HCT116 (cell line): ENCODE data around the gene CDH16. TPM values are rescaled to one million over a fixed set of nuclear protein-coding genes. Genes with fewer than 3 reads are reported as not detected.
A peak's percentile ranks its signal among the peaks of the same experiment; 100 is the strongest.

Experiments used
- ATAC-seq: fragments of 200-7000 bp; cut with Tn5 transposase; 2 replicates; pipeline ENCODE4 v1.9.1; 2020; ENCODE audit warnings: mild to moderate bottlenecking, moderate library complexity
- BruUV-seq: library from RNA; stranded (reverse); fragments of 400-500 nt; replicated peaks from 2 replicates; lab custom pipeline; 2021; lab: Mats Ljungman, UMichigan
- CTCF ChIA-PET: fragments of 300-600 bp; sonication (Branson Sonifier 250); formaldehyde crosslinking; loops from one replicate; lab custom pipeline; 2021; ENCODE audit warnings: antibody characterized with exemption; lab: Charles Lee
- POLR2A ChIA-PET: fragments of 300-600, 350-600 bp; sonication (Branson Sonifier 250); formaldehyde crosslinking; loops from one replicate; lab custom pipeline; 2021; ENCODE audit warnings: antibody characterized with exemption; lab: Charles Lee
- RAD21 ChIA-PET, 2 experiments: fragments of 300-600 bp; sonication (Branson Sonifier 250); formaldehyde crosslinking; loops; one replicate each; lab custom pipeline; 2023; ENCODE audit warnings: low total read pairs in 2 of 2; ENCODE audit not compliant: uncharacterized antibody in 2 of 2, unreplicated experiment in 2 of 2, low non-redundant PET in 1 of 2; lab: Charles Lee
- DNase-seq: peaks from one replicate; pipeline ENCODE4 v3.0.0-alpha.2; 2010; ENCODE audit warnings: low read depth, low spot score
- H2AFZ ChIP-seq: fragments of 200-600 bp; shearing (Covaris generic), sonication (generic); 2 replicates; pipeline ENCODE4 v1.6.1; 2017; ENCODE audit warnings: low read depth, mixed run types, mixed read lengths, antibody characterized with exemption, low read length; ENCODE audit not compliant: poor library complexity, severe bottlenecking
- H3K27ac ChIP-seq: 2 replicates; pipeline ENCODE4 v1.5.1; 2012; ENCODE audit warnings: low read depth, low read length
- H3K27me3 ChIP-seq: fragments of 200-600 bp; sonication (generic); 2 replicates; pipeline ENCODE4 v1.6.1; 2016; ENCODE audit warnings: mixed run types, low read length, mixed read lengths; ENCODE audit not compliant: insufficient read depth
- H3K36me3 ChIP-seq, 2 experiments: fragments of 200-500 bp in 1 of 2; fragments of 200-600 bp in 1 of 2; sonication (Bioruptor generic) in 1 of 2; sonication (generic) in 1 of 2; 2 replicates each; pipeline versions ENCODE4 v1.5.1 to v1.6.1; 2014 to 2016; ENCODE audit warnings: low read length in 2 of 2, inconsistent platforms in 1 of 2, mixed read lengths in 1 of 2, mixed run types in 1 of 2; ENCODE audit not compliant: insufficient read depth in 2 of 2, control insufficient read depth in 1 of 2
- H3K4me1 ChIP-seq, 2 experiments: fragments of 200-600 bp in 1 of 2; sonication (generic) in 1 of 2; 2 replicates each; pipeline versions ENCODE4 v1.5.1 to v1.6.1; 2012 to 2017; ENCODE audit warnings: low read length in 2 of 2, inconsistent platforms in 1 of 2, mild to moderate bottlenecking in 1 of 2, mixed read lengths in 1 of 2, mixed run types in 1 of 2, moderate library complexity in 1 of 2; ENCODE audit not compliant: insufficient read depth in 2 of 2, control insufficient read depth in 1 of 2
- H3K4me2 ChIP-seq: fragments of 200-600 bp; sonication (generic); 2 replicates; pipeline ENCODE4 v1.6.1; 2017; ENCODE audit warnings: mixed run types, low read length, mixed read lengths
- H3K4me3 ChIP-seq, 2 experiments: fragments of 200-600 bp in 1 of 2; sonication (generic) in 1 of 2; replicated peaks in 1 of 2; 2 replicates each; pipeline ENCODE4 v1.5.1; 2011 to 2016; ENCODE audit warnings: low read length in 2 of 2, control low read depth in 1 of 2, low read depth in 1 of 2, mild to moderate bottlenecking in 1 of 2, mixed read lengths in 1 of 2, mixed run types in 1 of 2
- H3K79me2 ChIP-seq: fragments of 200-600 bp; sonication (generic); 2 replicates; pipeline ENCODE4 v1.6.1; 2017; ENCODE audit warnings: mild to moderate bottlenecking, mixed run types, low read length, moderate library complexity, mixed read lengths; ENCODE audit not compliant: insufficient read depth
- H3K9ac ChIP-seq: fragments of 200-600 bp; sonication (generic); 2 replicates; pipeline ENCODE4 v1.6.1; 2016; ENCODE audit warnings: low read length, mixed read lengths
- H3K9me2 ChIP-seq: fragments of 200-600 bp; sonication (generic), shearing (Covaris generic); 2 replicates; pipeline ENCODE4 v1.6.1; 2017; ENCODE audit warnings: mixed run types, mild to moderate bottlenecking, moderate library complexity; ENCODE audit not compliant: insufficient read depth
- H3K9me3 ChIP-seq, 2 experiments: fragments of 200-500 bp in 1 of 2; fragments of 200-600 bp in 1 of 2; sonication (Bioruptor generic) in 1 of 2; sonication (generic) in 1 of 2; 2 replicates each; pipeline ENCODE4 v1.6.1; 2014 to 2017; ENCODE audit warnings: low read length in 2 of 2, mixed read lengths in 2 of 2, inconsistent platforms in 1 of 2, low read depth in 1 of 2, mild to moderate bottlenecking in 1 of 2, mixed run types in 1 of 2, moderate library complexity in 1 of 2; ENCODE audit not compliant: control insufficient read depth in 1 of 2, insufficient read depth in 1 of 2
- H4K20me1 ChIP-seq: fragments of 200-600 bp; sonication (generic), shearing (Covaris generic); 2 replicates; pipeline ENCODE4 v1.6.1; 2017; ENCODE audit warnings: mixed run types, mild to moderate bottlenecking, moderate library complexity; ENCODE audit not compliant: insufficient read depth
- CBX3 ChIP-seq: IDR thresholded peaks from 2 replicates; pipeline ENCODE4 v1.6.1; 2012; ENCODE audit warnings: low read depth
- CTCF ChIP-seq, 3 experiments: fragments of 200-600 bp in 1 of 3; sonication (generic) in 1 of 3; IDR thresholded peaks in 2 of 3; conservative IDR thresholded peaks in 1 of 3; 2 replicates each; pipeline ENCODE4 v1.5.1; 2012 to 2017; ENCODE audit warnings: low read depth in 2 of 3, low read length in 2 of 3, antibody characterized with exemption in 1 of 3, borderline replicate concordance in 1 of 3, control low read depth in 1 of 3, mild to moderate bottlenecking in 1 of 3, mixed read lengths in 1 of 3, mixed run types in 1 of 3, moderate library complexity in 1 of 3; ENCODE audit not compliant: insufficient read depth in 1 of 3
- EGR1 ChIP-seq: IDR thresholded peaks from 2 replicates; pipeline ENCODE4 v1.6.1; 2012; ENCODE audit warnings: low read depth
- ELF1 ChIP-seq: IDR thresholded peaks from 2 replicates; pipeline ENCODE4 v1.6.1; 2012; ENCODE audit warnings: low read depth, borderline replicate concordance
- EZH2phosphoT487 ChIP-seq: fragments of 200-600 bp; IDR thresholded peaks from 2 replicates; pipeline ENCODE4 v1.6.1; 2018; ENCODE audit warnings: antibody characterized with exemption, borderline replicate concordance
- FOSL1 ChIP-seq: IDR thresholded peaks from 2 replicates; pipeline ENCODE4 v1.6.1; 2012; ENCODE audit warnings: low read depth
- JUND ChIP-seq: IDR thresholded peaks from 2 replicates; pipeline ENCODE4 v1.6.1; 2012
- POLR2AphosphoS5 ChIP-seq: IDR thresholded peaks from 2 replicates; pipeline ENCODE4 v1.6.1; 2011; ENCODE audit warnings: mild to moderate bottlenecking, low read depth, low read length, moderate library complexity
- RAD21 ChIP-seq: IDR thresholded peaks from 2 replicates; pipeline ENCODE4 v1.6.1; 2012; ENCODE audit warnings: low read depth, mild to moderate bottlenecking
- REST ChIP-seq: IDR thresholded peaks from 2 replicates; pipeline ENCODE4 v1.6.1; 2012; ENCODE audit warnings: low read depth
- SIN3A ChIP-seq: IDR thresholded peaks from 2 replicates; pipeline ENCODE4 v1.6.1; 2012; ENCODE audit warnings: low read depth
- SP1 ChIP-seq: IDR thresholded peaks from 2 replicates; pipeline ENCODE4 v1.6.1; 2012; ENCODE audit warnings: low read depth
- SRF ChIP-seq: IDR thresholded peaks from 2 replicates; pipeline ENCODE4 v1.6.1; 2012; ENCODE audit warnings: low read depth
- YY1 ChIP-seq: IDR thresholded peaks from 2 replicates; pipeline ENCODE4 v1.6.1; 2011; ENCODE audit warnings: low read length, low read depth, moderate library complexity, mild to moderate bottlenecking; ENCODE audit not compliant: insufficient replicate concordance; ENCODE audit errors: extremely low read depth
- ZFX ChIP-seq: fragments of 450-650 bp; IDR thresholded peaks from 2 replicates; pipeline ENCODE4 v1.6.1; 2017
- ZNF274 ChIP-seq: fragments of 200-500 bp; sonication (Bioruptor generic); IDR thresholded peaks from 2 replicates; pipeline ENCODE4 v1.6.1; 2014; ENCODE audit warnings: mild to moderate bottlenecking, low read depth, low read length, inconsistent platforms
- intact Hi-C: fragments of 100-400 bp; cut with micrococcal nuclease; formaldehyde crosslinking; loops from 2 replicates; pipeline ENCODE4 v1.10.0; 2022
- total RNA-seq: library from RNA; stranded (reverse); gene quantifications from one replicate; pipeline ENCODE4 v1.2.1, GENCODE V29; 2021; ENCODE audit not compliant: unreplicated experiment

The CDH16 gene
- total RNA-seq, 1 experiment from 2014 or later, result not detected

- Histone ChIP-seq H3K27ac (peak overlapping the region; percentile 65), H3K9me2 (no peaks in the 10 kb centered on the region), H3K9me3 (no peaks in the 10 kb centered on the region), H3K4me2 (peak overlapping the region; percentile 87), H3K4me1 (peaks cover 12 to 27% of the 10 kb centered on the region in 2 experiments), H2AFZ (no peak overlapping the region), H3K79me2 (no peaks in the 10 kb centered on the region), H3K27me3 (no peaks in the 10 kb centered on the region), H3K4me3 (peak overlapping the region in 1 of 2 experiments; percentile 23; a peak in 1 of 4 replicates), H4K20me1 (no peaks in the 10 kb centered on the region)
- BruUV-seq, result no TSS peak
- intact Hi-C loops, result loop anchor here (2.0 to 5.0 kb wide), 2 partner anchors 311 to 467 kb away; no protein-coding TSS in a partner anchor
- RAD21 ChIA-PET, result interaction anchor here (0.8 to 1.6 kb wide), 2 partner anchors 42 to 179 kb away, joined by 3 to 6 read pairs; partner anchors contain the start of gene NAE1 (in 1 of the 2)
- CTCF ChIA-PET, result interaction anchor here (0.6 to 2.6 kb wide), 15 partner anchors 9 to 468 kb away, joined by 3 to 19 read pairs (median 5); partner anchors contain the start of gene NAE1
- no peak for ATAC-seq
- POLR2A ChIA-PET, result interaction anchor here (0.6 to 1.6 kb wide), 4 partner anchors 8 to 80 kb away, joined by 3 to 5 read pairs (median 4); partner anchors contain the start of gene NAE1
- TF ChIP-seq EZH2phosphoT487, result no peak
- TF ChIP-seq YY1, result no peak
- no peak for TF ChIP-seq RAD21
- no peak for TF ChIP-seq FOSL1
- TF ChIP-seq ZNF274, result no peak
- TF ChIP-seq CTCF (IDR thresholded peaks at IDR 0.05 in 2 of 3, conservative IDR thresholded peaks at IDR 0.05 in 1 of 3; ENCODE audit: borderline replicate concordance in 1 of 3, insufficient read depth in 1 of 3, low read depth in 2 of 3, low read length in 2 of 3), result no peak
- no peak for TF ChIP-seq SIN3A
- TF ChIP-seq SRF, result no peak
- no peak for TF ChIP-seq CBX3
- no peak for TF ChIP-seq POLR2AphosphoS5
- no peak for TF ChIP-seq EGR1
- TF ChIP-seq ELF1, result no peak
- TF ChIP-seq JUND, result no peak
- TF ChIP-seq REST, result no peak
- TF ChIP-seq SP1, result no peak
- TF ChIP-seq ZFX, result no peak
- TF ChIP-seq, all 23 proteins: peak for 0
- DNase-seq, result no peak
- H3K36me3 ChIP-seq, result no peaks in the 10 kb centered on the region
- no peak overlapping the region for H3K9ac ChIP-seq
Observed at GRCh38 chr16:66873685-66874055, 45.0 kb downstream of the CDH16 start.
